Ovary (tissue), 9 donors: ENCODE data around the gene FGGY. TPM values are rescaled to one million over a fixed set of nuclear protein-coding genes. Genes with fewer than 3 reads are reported as not detected.

Experiments used
- DNase-seq, 5 donors: peaks; one replicate each; pipeline ENCODE4 v3.0.0-alpha.2; 2019 to 2020
- H3K27ac ChIP-seq, 2 donors: fragments of 200-600 bp; one replicate each; pipeline versions ENCODE4 v1.5.1 to v1.8.0; 2019 to 2022
- H3K27me3 ChIP-seq: fragments of 200-600 bp; one replicate; pipeline ENCODE4 v1.8.0; 2022
- H3K36me3 ChIP-seq: fragments of 200-600 bp; sonication (generic); one replicate; pipeline ENCODE4 v1.5.1; 2019
- H3K4me1 ChIP-seq: one replicate; pipeline ENCODE4 v1.8.1; 2013; ENCODE audit warnings: mild to moderate bottlenecking, moderate library complexity; ENCODE audit not compliant: insufficient read depth
- H3K4me3 ChIP-seq: fragments of 200-600 bp; sonication (generic); one replicate; pipeline ENCODE4 v1.5.1; 2017
- H3K9me3 ChIP-seq, 2 donors: fragments of 200-600 bp in 1 of 2; sonication (generic) in 1 of 2; one replicate each; pipeline versions ENCODE4 v1.5.1 to v1.8.1; 2013 to 2019; ENCODE audit warnings: mild to moderate bottlenecking in 1 of 2, moderate library complexity in 1 of 2
- CTCF ChIP-seq, 3 donors: fragments of 450-650 bp in 2 of 3; fragments of 200-600 bp in 1 of 3; IDR thresholded peaks; one replicate each; pipeline versions ENCODE4 v1.5.1 to v1.8.0; 2016 to 2022; ENCODE audit warnings: antibody characterized with exemption in 3 of 3, mild to moderate bottlenecking in 1 of 3
- EP300 ChIP-seq: sonication (generic); formaldehyde crosslinking; IDR thresholded peaks from one replicate; pipeline ENCODE4 v1.6.1; 2017; ENCODE audit warnings: antibody characterized with exemption
- POLR2A ChIP-seq: fragments of 450-650 bp; IDR thresholded peaks from one replicate; pipeline ENCODE4 v1.6.1; 2017; ENCODE audit warnings: antibody characterized with exemption, mild to moderate bottlenecking, moderate library complexity
- WGBS, 3 donors: extraction: QIAGEN DNeasy Blood & Tissue Kit in 1 of 3; methylation state at CpG; one replicate each; pipeline versions ENCODE4 v1.1.5 to v1.1.7; 2013 to 2017; 5-methylcytosine and 5-hydroxymethylcytosine counted together
- intact Hi-C, 4 donors: fragments of 100-400 bp; cut with DNase I; formaldehyde crosslinking; loops; one replicate each; pipeline versions ENCODE4 v1.11.0 to v1.15.1; 2022 to 2023
- polyA plus RNA-seq, 2 donors: library from polyadenylated mRNA; stranded (reverse); fragments of 200-250 nt in 1 of 2; fragments of 350-450 nt in 1 of 2; fragmentation: Illumina TruSeq in 1 of 2; extraction: RNeasy Lipid Tissue Mini Kit (QIAGEN cat#74804) in 1 of 2; gene quantifications; one replicate each; pipeline ENCODE4 v1.2.3, GENCODE V29; 2013 to 2014
- total RNA-seq, 7 donors: library from RNA; depleted of rRNA in 2 of 7; stranded (reverse); fragments of >200 nt in 2 of 7; fragmentation: NEBNext Ultra II Directional in 3 of 7; extraction: Animal tissue kit (Norgen Biotek cat#: 25700) in 3 of 7; gene quantifications; one replicate each; pipeline versions ENCODE4 v1.1.0 to v1.2.4, GENCODE V29; 2016 to 2023
- donor health status: DM: no; HTN: no; CAD: no; lungs with moderate emphysema.
- donor health status: DM: no; HTN: no; CAD: no.
- donor health status: Bipolar disorder and iron deficiency.
- donor health status: DM: yes; HTN: yes; CAD: no.
- donor health status: DM: no; HTN: no; CAD: no.
- donor health status: DM: yes; HTN: yes; CAD: no.

Gene FGGY
- total and polyA plus RNA-seq, 9 donors = 7.9 to 62.0 (median 44.7) TPM

- Histone ChIP-seq H3K9me3 (no peaks in the 10 kb centered on the region), H3K27me3 (no peaks in the 10 kb centered on the region), H3K36me3 (no peaks in the 10 kb centered on the region), H3K27ac (no peak overlapping the region), H3K4me3 (no peak overlapping the region), H3K4me1 (peaks cover 6% of the 10 kb centered on the region)
- no peak for DNase-seq
- no peak for TF ChIP-seq EP300
- no peak for TF ChIP-seq POLR2A
- TF ChIP-seq CTCF (IDR thresholded peaks at IDR 0.05) = no peak
- 73 to 91% (median 91%) methylated on average over 2 of the region's 2 CpGs for WGBS, 3 donors
- intact Hi-C loops = no loop called here
Observed at GRCh38 chr1:59505596-59506028, 208.7 kb downstream of the FGGY start.

GRCh38 chr1:59506952-59507351, 210.1 kb downstream of the FGGY start:
- no peak for TF ChIP-seq POLR2A
- intact Hi-C loops = no loop called here
- Histone ChIP-seq H3K4me1 (peaks cover 9% of the 10 kb centered on the region), H3K27ac (peak overlapping the region in 1 of 2 donors; percentile 38), H3K4me3 (no peak overlapping the region), H3K27me3 (no peaks in the 10 kb centered on the region), H3K9me3 (no peaks in the 10 kb centered on the region), H3K36me3 (no peaks in the 10 kb centered on the region)
- 15 to 20% (median 17%) methylated on average over 3 of the region's 3 CpGs for WGBS, 3 donors
- DNase-seq = peak in 2 of 5 donors; percentile 40 to 54

GRCh38 chr1:59509341-59509875, 212.5 kb downstream of the FGGY start:
- WGBS, 3 donors = 79 to 93% (median 92%) methylated on average over 3 of the region's 3 CpGs
- Histone ChIP-seq H3K27ac (no peak overlapping the region), H3K27me3 (no peaks in the 10 kb centered on the region), H3K4me1 (peaks cover 12% of the 10 kb centered on the region), H3K36me3 (no peaks in the 10 kb centered on the region), H3K9me3 (no peaks in the 10 kb centered on the region), H3K4me3 (no peak overlapping the region)
- intact Hi-C loops = no loop called here
- TF ChIP-seq CTCF (IDR thresholded peaks at IDR 0.05) = no peak
- TF ChIP-seq POLR2A = no peak
- no peak for TF ChIP-seq EP300
- DNase-seq = no peak

- Histone ChIP-seq H3K27me3 (no peaks in the 10 kb centered on the region), H3K4me3 (no peak overlapping the region), H3K27ac (no peak overlapping the region), H3K4me1 (peaks cover 12% of the 10 kb centered on the region), H3K9me3 (no peaks in the 10 kb centered on the region), H3K36me3 (no peaks in the 10 kb centered on the region)
- TF ChIP-seq EP300 (no peak), CTCF (IDR thresholded peaks at IDR 0.05) (no peak), POLR2A (no peak)
- intact Hi-C loops = loop anchor here in 1 of 4 donors (10.0 kb wide), 1 partner anchor 115 kb away; no protein-coding TSS in a partner anchor
- 65 to 77% (median 76%) methylated on average over 1 of the region's 1 CpG for WGBS, 3 donors
- no peak for DNase-seq
Observed at GRCh38 chr1:59510249-59510648, 213.4 kb downstream of the FGGY start.
